Ammon's horn (tissue), 1 donor: ENCODE data around the gene RHBDF2.

ENCODE experiments used
- DNase-seq: peaks from one replicate; pipeline ENCODE4 v3.0.0-alpha.2; 2016; ENCODE audit warnings: low spot score

Gene RHBDF2

GRCh38 chr17:76500747-76501017 is 541 bp downstream of the RHBDF2 start:
- DNase-seq: no peak

DNA sequence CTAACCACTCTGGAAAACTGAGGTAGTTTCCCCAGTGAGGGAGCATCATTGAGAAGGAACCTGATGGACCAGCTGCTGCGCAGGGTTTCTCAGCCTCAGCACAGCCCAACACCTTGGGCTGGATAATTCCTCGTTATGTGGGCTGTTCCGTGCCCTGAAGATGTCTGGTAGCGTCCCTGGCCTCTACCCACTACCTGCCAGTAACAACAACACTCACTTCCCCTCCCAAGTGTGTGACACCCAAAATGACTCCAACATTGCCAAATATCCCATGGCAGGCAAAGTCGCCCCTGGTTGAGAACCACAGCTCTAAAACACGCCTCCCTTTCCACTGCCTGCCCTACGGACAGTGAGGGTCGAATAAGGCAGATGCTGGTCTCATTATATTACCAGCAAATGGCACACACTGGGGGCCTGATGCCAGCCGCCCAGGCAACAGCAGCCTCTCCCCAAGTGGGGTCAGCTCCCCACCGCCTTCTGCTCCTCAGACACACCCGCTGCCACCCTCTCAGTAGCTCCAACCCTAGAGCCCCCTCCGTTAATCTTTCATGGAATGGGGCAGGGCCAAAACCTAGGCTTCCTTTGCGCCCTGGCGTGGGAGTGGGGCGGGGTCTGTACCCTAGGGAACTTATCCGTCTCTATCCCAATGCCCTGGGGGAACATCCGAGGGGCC is 1.0 kb downstream of the RHBDF2 start:
- DNase-seq: no peak

GRCh38 chr17:76499267-76499667 is 2.0 kb downstream of the RHBDF2 start:
- no peak for DNase-seq

DNA sequence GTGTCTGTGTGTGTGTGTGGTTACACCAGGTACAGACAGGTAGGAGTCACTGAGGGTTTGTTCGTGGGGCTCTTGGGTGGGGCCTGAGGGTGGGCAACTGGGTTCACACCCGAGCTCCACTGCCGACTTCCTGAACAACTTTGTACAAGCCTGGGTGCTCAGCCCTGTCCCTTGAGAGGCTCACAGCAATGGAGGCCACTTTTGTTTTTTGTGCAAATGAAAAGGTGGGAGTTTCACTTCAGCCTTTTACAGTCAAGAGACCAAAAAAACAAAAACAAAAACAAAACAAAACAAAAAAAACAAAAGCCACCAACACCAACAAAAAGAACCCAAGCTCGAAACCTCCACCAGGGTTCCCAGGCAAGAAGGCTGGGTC is 2.4 kb downstream of the RHBDF2 start:
- DNase-seq: no peak

- peak; percentile 64 for DNase-seq
These were observed 3.0 kb downstream of the RHBDF2 start for GRCh38 chr17:76497979-76498875.

GRCh38 chr17:76497699-76497978 is 3.6 kb downstream of the RHBDF2 start:
- no peak for DNase-seq

DNA sequence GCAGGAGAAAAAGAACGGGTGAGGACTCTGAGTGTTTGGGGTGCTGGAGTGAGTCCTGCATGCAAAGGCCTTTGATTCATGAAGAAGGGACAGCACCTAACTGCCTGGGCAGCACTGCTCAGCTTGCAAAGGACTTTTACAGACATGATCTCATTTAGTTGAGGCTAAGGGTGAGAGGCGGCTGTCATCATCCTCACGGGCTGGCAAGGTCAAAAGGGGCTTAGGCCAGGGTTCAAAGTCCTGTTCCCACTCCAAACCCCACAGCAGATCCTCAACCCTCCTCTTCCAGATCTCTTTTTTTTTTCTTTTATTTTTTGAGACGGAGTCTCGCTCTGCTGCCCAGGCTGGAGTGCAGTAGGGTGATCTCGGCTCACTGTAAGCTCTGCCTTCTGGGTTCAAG is 4.8 kb downstream of the RHBDF2 start:
- no peak for DNase-seq

GRCh38 chr17:76495663-76496400 is 5.4 kb downstream of the RHBDF2 start:
- DNase-seq: no peak

DNA sequence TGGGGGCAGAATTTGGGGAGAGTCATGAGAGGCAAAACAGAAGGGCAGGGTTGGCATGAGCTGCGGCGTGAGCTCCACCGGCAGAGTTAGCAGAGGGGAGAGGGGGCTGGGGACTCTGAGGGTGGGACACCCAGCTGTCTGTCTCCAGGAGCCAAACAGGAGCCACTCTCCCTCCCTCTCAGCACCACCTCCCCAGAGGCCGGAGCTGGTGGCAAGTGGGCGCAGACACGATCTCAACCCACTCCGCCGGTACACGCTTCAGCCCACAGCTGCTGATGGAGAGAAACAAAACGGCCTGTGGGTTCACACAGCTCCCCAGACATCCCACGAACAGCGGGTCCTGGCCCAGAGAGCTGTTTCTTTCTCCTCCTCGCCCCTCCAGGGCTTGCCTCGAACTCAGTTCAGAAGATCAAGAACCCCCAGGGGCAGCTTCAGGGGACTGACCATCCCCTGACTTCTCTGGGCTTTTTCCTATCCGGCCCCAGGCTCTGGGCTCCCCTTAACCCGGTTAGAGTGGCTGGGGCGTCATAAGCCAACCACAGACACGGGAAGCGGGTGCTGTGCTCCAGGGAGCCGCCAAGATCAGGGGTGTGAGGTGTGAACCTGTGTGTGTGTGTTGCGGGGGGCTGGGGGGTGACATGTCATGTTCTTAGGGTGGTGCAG is 7.6 kb downstream of the RHBDF2 start:
- no peak for DNase-seq

GRCh38 chr17:76492989-76493501 is 8.2 kb downstream of the RHBDF2 start:
- DNase-seq: peak; percentile 69

- DNase-seq: no peak
These were observed 8.9 kb downstream of the RHBDF2 start for GRCh38 chr17:76492123-76492988.

- no peak for DNase-seq
These were observed 9.7 kb downstream of the RHBDF2 start for GRCh38 chr17:76491271-76492122.

DNA sequence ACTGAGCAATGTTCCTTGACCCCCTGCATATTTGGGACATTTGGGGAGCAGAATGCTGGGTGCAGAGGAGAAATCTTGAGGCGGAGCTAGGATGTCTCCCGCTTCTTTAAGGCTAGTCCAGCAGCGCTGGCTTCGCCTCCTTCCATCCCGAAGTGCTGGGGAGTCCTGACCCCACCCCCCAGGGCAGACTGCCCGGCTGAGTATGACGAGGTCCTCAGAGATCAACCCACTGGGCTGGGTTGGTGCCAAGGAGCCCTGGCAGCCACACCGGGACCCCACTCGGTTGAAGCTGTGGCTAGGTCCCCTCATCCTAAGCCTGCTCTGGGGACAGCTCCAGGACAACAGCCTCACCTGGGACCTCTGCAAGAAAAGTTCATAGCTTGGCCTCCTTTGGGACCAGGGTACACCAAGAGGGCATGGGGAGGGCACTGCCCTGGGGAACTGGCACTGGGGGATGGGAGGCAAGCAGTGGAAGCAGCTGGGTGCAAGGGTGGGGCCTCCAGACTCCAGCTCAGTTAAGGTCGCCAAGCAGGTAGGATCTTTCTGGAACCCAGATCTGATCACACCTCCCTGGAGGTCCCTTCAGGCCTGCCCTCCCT is 11.0 kb downstream of the RHBDF2 start:
- DNase-seq: no peak

- DNase-seq: no peak
These were observed 13.6 kb downstream of the RHBDF2 start for GRCh38 chr17:76487451-76488192.

- peak; percentile 78 for DNase-seq
These were observed 15.7 kb downstream of the RHBDF2 start for GRCh38 chr17:76485569-76485968.

DNA sequence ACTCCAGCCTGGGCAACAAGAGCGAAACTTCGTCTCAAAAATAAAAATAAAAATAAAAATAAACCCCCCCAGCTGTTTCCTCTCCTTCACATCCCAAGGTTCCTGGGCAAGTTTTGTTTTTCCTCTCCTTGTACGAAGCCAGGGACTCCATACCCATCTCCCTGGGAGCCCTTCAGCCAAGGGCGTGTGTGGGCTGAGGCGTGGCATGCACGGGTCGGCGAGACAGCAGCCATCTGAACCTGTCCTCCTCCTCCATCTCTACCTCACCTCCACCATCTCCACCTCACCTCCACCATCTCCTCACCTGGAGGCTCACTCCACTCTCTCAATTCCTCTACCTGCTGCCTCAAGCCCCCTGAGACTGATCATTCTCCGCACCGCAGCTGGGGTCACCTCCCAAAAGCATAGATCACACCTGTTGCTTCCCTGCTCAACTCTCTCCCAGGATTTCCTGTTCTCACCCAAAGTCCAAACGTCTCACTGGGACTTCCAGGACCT is 16.9 kb downstream of the RHBDF2 start:
- no peak for DNase-seq

DNA sequence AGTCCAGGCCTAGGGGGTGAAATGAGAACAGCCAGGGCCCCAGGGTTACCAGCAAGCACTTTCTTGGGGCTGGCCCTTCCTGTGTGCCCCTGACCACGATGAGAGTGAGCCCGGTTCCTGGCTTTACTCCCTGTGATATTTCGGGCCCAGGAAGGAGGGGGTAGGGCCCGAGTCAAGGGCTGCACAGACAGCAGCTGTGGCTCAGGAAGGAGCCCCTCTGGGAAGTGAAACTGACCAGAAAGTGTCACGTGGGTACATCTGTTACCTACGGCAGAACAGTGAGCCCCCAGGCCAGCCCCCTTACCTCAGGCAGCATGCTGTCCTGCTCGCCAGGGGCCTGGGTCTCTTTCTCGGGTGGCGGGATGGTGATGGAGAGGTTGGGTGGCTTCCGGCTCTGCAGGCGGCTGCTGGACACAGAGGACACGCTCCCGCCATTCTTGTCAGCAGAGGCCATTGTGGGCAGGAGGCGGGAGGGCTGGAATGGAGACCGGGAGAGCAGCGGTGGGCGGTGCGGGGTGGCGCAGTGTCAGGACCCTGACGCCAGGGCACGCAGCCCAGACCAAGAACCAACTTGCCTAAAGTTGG is 20.1 kb downstream of the RHBDF2 start:
- peak; percentile 69 for DNase-seq

DNA sequence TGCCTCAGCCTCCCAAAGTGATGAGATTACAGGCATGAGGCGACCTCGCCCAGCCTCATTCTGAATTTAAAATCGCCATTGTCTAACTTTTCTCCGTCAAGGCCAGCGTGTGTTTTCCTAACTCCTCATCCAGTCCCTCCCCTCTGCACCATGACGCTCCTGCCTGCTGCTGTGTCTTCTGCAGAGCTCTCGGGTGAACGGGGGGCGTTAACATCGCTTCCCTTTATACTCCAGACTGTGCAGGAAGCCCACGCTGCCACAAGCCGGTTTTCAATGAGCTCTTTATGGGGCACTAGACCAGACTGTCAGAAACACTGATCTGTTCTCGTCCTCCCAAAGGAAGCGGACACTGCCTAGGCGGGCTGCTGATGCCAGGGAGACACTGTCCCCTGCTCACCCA is 20.6 kb downstream of the RHBDF2 start:
- peak; percentile 53 for DNase-seq

DNA sequence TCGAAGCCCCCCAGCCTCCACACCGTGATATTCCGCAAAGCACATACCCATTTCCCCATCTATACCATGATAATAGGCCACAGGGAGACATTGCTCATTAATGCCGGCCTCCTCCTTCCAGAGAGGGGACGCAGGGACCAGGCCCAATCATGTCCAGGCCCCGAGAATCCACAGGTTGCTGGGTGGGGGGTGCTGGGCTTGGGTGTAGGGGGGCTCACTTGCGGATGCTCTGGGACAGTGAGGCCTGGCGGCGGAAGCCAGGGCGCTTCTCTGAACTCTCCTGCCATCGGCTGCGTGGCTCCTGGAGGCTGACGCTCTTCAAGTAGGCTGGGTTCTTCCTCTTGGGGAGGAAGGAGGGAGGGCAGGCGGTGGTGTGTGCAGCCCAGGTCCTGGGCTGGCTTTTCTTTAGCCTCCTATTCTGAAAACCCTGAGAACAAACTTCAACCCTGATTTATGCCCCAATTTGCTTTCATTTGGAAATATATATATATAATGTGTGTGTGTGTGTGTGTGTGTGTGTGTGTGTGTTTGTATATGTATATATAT is 21.6 kb downstream of the RHBDF2 start:
- DNase-seq: no peak
